Effector CD8-positive, alpha-beta T cell (primary cell): Measurements from ENCODE around the gene CAND2.
"Not testable (repeated sequence)": the region's sequence is repeated elsewhere in the genome, so short reads cannot be mapped to it uniquely, and the experiment has no call there.

ENCODE experiments used
- DNase-seq: peaks from one replicate; lab custom pipeline; 2025; lab: John Stamatoyannopoulos, UW

The CAND2 gene

GRCh38 chr3:12862387-12862786, 65.9 kb downstream of the CAND2 start:
- no peak for DNase-seq

DNA sequence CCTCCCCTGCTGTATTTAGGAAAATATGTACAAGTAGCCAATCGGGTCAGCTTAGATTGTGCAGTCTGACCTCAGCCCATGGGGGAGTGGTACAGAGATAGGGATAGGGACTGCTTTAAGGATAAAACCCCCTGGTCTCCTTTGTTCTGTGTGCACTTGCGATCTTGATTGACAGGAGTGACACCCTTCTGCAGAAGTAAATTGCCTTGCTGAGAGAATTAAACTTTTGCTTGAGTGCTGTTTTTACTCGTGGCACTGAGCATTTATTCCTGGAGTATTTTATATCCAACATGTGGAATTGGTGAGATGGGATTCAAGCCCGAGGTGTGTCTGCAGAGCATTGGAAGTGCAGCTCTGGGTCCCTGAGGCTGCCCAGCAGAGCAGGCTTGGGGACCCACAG, 68.8 kb downstream of the CAND2 start:
- DNase-seq = no peak

- DNase-seq = no peak
Observed at GRCh38 chr3:12866836-12867235, 70.4 kb downstream of the CAND2 start.

DNA sequence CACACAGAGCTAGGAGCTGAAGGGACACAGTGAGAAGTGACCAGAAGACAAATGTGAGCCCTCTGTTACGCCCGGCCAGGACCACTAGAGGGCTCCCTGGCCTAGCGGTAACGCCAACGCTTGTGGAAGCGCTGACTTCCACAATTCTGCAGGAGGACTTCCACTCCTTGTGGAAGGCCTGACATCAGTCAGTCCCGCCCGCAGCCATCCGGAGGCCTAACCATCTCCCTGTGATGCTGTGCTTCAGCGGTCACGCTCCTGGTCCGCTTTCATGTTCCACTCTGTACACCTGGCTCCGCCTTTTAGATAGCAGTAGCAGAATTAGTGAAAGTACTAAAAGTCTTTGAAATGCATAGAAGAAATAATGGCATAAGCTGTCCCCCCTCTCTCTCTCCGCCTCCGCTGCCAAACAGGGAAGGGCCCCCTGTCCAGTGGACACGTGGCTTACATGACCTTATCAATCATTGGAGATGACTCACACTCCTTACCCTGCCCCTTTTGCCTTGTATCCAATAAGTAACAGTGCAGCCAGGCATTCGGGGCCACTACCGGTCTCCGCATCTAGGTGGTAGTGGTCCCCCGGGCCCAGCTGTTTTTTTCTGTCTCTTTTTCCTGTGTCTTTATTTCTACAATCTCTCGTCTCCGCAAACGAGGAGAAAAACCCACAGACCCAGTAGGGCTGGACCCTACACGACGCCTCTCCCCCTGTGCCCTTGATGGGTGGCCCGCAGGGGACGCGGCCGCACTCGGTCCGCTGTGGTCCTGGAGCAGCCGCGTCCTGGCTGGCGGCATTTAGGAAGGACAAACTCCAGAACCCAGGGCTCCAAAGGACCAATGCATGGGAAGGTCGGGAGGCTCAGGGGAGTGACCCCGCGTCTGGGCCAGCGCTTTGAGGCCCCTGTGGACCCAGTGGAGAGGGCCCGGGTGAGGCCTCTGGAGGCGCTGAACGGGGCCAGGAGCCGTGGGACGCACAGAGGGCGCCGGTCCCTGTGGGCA, 71.9 kb downstream of the CAND2 start:
- peak; percentile 34 for DNase-seq

GRCh38 chr3:12869035-12869621, 72.6 kb downstream of the CAND2 start:
- DNase-seq = peak; percentile 8

GRCh38 chr3:12870942-12871341, 74.5 kb downstream of the CAND2 start:
- DNase-seq = no peak

- no peak for DNase-seq
Observed at GRCh38 chr3:12871404-12871983, 75.0 kb downstream of the CAND2 start.

DNA sequence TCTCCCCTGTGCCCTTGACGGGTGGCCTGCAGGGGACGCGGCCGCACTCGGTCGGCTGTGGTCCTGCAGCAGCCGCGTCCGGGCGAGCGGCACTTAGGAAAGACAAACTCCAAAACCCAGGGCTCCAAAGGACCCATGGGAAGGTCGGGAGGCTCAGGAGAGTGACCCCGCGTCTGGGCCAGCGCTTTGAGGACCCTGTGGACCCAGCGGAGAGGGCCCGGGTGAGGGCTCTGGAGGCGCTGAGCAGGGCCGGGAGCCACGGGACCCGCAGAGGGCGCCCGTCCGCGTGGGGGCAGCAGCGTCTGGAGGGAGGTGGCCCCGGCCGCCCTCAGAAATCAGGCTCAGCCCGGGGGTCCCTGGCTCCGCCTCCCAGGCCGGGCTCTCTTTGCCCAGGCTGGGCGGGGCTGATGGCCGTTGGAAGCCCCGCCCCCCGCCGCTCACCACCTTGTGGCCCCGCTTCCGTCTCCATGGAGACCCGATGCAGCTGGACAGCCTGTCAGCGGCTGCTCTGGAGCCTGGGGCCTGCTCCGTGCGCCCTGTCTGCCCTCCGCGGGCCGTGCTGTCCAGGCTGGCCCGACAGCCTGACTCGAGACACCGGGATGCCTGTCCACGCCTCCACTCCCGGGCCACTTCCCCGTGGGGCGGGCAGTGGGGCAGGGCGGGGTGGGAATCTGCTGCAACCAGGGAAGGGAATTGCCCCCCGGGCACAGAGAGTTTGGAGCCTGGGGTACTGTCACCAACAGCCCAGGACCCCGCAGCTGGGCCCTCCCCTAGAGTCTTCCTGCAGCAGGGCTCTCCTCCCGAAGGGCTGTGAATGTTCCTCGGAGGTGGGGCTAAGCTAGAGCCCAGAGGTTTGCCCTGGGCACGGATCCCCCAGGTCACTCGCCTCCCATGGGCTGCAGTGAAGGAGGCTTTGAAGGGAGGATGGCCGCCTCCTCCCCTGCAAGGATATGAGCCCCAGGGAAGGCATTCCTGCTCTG, 79.7 kb downstream of the CAND2 start:
- no peak for DNase-seq

GRCh38 chr3:12877040-12877439, 80.6 kb downstream of the CAND2 start:
- DNase-seq = no peak

- DNase-seq = no peak
Observed at GRCh38 chr3:12878141-12878574, 81.7 kb downstream of the CAND2 start.

DNA sequence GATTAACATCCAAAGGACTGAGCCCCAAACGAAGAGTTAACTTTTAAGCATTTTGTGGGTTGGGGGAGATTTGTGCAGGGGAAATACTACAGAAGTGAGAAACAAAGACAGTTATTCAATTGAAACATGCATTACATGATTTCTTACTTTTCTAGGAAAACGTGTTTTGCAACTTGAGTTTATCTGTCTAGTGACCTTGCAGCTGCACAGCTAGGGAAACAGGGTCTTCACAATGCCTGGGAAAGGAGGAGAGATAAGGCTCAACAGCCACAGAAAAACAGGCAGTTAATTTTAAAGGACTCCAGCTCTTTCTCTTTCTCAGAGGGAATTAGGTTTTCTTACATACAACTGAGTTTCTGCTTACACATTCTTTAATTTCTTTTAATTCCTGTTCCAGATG, 82.3 kb downstream of the CAND2 start:
- DNase-seq = not testable (repeated sequence)

- DNase-seq = no peak
Observed at GRCh38 chr3:12879191-12879815, 82.8 kb downstream of the CAND2 start.

DNA sequence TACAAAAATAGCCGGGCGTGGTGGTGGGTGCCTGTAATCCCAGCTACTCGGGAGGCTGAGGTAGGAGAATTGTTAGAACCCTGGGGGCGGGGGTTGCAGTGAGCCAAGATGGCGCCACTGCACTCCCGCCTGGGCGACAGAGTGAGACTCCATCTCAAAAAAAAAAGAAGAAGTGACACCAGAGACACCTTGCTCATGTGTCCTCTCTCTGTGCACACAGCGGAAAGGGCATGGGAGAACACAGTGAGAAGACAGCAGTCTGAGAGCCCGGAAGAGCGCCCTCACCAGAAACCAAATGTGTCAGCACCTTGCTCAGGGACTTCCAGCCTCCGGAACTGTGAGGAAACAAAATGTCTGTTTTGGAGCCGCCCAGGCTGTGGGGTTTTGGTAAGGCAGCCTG, 85.4 kb downstream of the CAND2 start:
- DNase-seq = not testable (repeated sequence)

DNA sequence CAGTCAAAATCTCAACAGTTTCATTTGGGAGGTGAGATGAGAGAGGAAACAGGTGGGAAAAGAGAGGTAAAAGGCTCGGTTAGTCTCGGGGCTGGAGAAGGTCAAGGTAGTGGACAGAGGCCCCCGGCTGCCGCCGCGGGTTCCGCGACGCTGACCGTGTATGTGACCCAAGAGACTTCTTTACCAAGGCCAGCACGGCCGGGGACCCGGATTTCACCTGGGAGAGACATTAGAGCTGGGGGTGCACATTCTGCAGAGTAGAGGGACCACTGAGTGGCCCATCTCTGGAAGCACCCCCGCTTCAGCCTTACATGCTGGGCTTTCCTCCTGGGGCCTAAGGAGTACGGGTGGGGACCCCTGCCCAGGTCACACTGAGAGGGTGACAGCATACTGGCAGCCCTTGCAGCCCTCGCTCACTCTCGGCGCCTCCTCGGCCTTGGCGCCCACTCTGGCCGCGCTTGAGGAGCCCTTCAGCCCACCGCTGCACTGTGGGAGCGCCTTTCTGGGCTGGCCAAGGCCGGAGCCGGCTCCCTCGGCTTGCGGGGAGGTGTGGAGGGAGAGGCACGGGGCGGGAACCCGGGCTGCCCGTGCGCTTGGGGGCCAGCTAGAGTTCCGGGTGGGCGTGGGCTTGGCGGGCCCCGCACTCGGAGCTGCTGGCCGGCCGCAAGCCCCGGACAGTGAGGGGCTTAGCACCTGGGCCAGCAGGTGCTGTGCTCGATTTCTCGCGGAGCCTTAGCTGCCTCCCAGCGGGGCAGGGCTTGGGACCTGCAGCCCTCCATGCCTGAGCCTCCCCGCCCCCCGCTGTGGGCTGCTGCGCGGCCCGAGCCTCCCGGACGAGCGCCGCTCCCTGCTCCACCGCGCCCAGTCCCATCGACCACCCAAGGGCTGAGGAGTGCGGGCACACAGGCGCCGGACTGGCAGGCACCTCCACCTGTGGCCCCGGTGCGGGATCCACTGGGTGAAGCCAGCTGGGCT, 86.1 kb downstream of the CAND2 start:
- DNase-seq = no peak

GRCh38 chr3:12884186-12884680, 87.8 kb downstream of the CAND2 start:
- no peak for DNase-seq
